ENCODE data around the gene HTD2. TPM values are rescaled to one million over a fixed set of nuclear protein-coding genes. Genes with fewer than 3 reads are reported as not detected.

The HTD2 gene
- total and polyA plus RNA-seq, 2 donors: 10.6 to 11.0 TPM

DNA sequence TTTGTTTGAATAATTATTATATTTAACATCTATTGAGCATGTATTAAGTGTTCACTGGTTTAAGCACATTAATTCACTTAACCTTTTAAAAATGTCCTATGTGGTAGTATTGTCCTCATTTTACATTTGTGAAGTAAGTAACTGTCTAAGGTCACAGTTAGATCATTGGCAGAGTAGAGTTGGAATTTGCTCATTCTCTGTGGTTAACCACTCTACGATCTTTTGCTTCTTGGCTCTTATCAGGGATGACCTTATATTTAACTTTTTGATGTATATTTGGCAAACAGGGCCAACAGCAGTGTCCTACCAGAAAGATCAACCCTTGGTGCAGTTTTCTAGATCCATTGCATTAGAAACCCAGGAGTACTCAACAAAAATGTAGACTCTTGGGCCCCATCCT is 60.4 kb downstream of the HTD2 start:
- DNase-seq (ENCODE audit: extremely low spot score): no peak

DNA sequence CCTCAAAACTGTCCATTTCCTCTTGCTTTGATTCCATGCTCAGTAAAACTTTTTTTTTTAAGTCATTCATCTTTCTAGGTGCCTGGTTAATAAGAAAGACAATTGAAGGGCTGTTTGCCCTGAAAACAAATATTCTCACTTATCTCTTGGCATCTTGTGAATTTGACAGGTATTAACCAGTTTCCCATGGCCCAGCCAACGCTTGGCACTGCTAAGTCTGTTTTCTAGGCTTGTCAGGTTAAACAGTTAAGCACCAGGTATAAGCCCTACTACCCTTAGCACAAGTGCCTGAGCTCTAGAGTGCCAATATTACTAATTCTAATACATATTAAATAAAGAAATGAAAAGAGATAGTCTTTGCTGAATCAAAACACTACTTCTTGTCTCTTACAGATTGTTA is 62.7 kb downstream of the HTD2 start:
- no peaks in the 10 kb centered on the region for H3K4me1 ChIP-seq (ENCODE audit: insufficient read depth)
- H3K27ac ChIP-seq (ENCODE audit: low read depth): no peak overlapping the region
- WGBS: 89% methylated on average over 1 of the region's 1 CpG
- no peak for DNase-seq (ENCODE audit: extremely low spot score)
- no peaks in the 10 kb centered on the region for H3K36me3 ChIP-seq (ENCODE audit: insufficient read depth)
- no peak overlapping the region for H3K4me3 ChIP-seq (ENCODE audit: low read depth, low read length)

More for the DNA sequence above, 60.4 kb downstream of the HTD2 start:
- Histone ChIP-seq H3K36me3 (ENCODE audit: insufficient read depth) (no peaks in the 10 kb centered on the region), H3K27ac (ENCODE audit: low read depth) (no peak overlapping the region), H3K4me1 (ENCODE audit: insufficient read depth) (no peaks in the 10 kb centered on the region), H3K4me3 (ENCODE audit: low read depth, low read length) (no peak overlapping the region)
- 71% methylated on average over 1 of the region's 1 CpG for WGBS

Small RNA genes lying within 50 kb of the gene (small RNA-seq; reads per million reads assigned to genes)
- gene AC098479.1: not detected

Other genes starting within 250 kb of the HTD2 start
- 3.5 TPM for gene DNASE1L3, start 95.5 kb upstream of the HTD2 start, total RNA-seq
- 5.4 TPM for gene DNASE1L3, start 95.5 kb upstream of the HTD2 start, polyA plus RNA-seq
- 7.2 TPM for gene ABHD6, start 68.7 kb upstream of the HTD2 start, total RNA-seq
- 8.8 TPM for gene ABHD6, start 68.7 kb upstream of the HTD2 start, polyA plus RNA-seq
- 19.2 TPM for gene RPP14, start 275 bp upstream of the HTD2 start, total RNA-seq
- gene RPP14, start 275 bp upstream of the HTD2 start, polyA plus RNA-seq: 9.4 TPM
- gene PXK, start 26.4 kb downstream of the HTD2 start, total RNA-seq: 73.9 TPM
- 25.3 TPM for gene PXK, start 26.4 kb downstream of the HTD2 start, polyA plus RNA-seq
- gene PDHB, start 127.3 kb downstream of the HTD2 start, total RNA-seq: 72.3 TPM
- gene PDHB, start 127.3 kb downstream of the HTD2 start, polyA plus RNA-seq: 99.4 TPM
- 28.2 TPM for gene KCTD6, start 185.6 kb downstream of the HTD2 start, total RNA-seq
- gene KCTD6, start 185.6 kb downstream of the HTD2 start, polyA plus RNA-seq: 10.7 TPM
- gene ACOX2, start 230.7 kb downstream of the HTD2 start, total RNA-seq: 28.8 TPM
- gene ACOX2, start 230.7 kb downstream of the HTD2 start, polyA plus RNA-seq: 25.7 TPM

All from urinary bladder (tissue), 4 donors.